H1 (cell line): ENCODE results near the gene ADCY5. TPM values are rescaled to one million over a fixed set of nuclear protein-coding genes. Genes with fewer than 3 reads are reported as not detected.

Experiments used
- CHD7 ChIP-seq: fragments of 300-600 bp; sonication (generic); IDR thresholded peaks from 2 replicates; pipeline ENCODE4 v1.7.1; 2012; ENCODE audit warnings: low read length, moderate library complexity, mild to moderate bottlenecking, inconsistent platforms; ENCODE audit not compliant: insufficient replicate concordance
- GTF2F1 ChIP-seq: IDR thresholded peaks from 2 replicates; pipeline ENCODE4 v1.6.1; 2012; ENCODE audit warnings: low read depth, low read length, improper control_type of control experiment, borderline replicate concordance
- NRF1 ChIP-seq: IDR thresholded peaks from 2 replicates; pipeline ENCODE4 v1.6.1; 2011; ENCODE audit warnings: mild to moderate bottlenecking, low read depth, low read length, improper control_type of control experiment
- TAF1 ChIP-seq: IDR thresholded peaks from 2 replicates; pipeline ENCODE4 v1.6.1; 2011; ENCODE audit warnings: mild to moderate bottlenecking, low read depth, low read length
- polyA plus RNA-seq, 7 experiments: library from polyadenylated mRNA; depleted of rRNA in 3 of 7; stranded (reverse) in 5 of 7; unstranded in 2 of 7; fragments of >200 nt in 5 of 7; fragments of 200-250 nt in 2 of 7; gene quantifications; 1 replicate in 5 of 7; 2 replicates in 1 of 7; 4 replicates in 1 of 7; pipeline versions ENCODE4 v1.2.1 to v1.2.3, GENCODE V29; 2011 to 2013; ENCODE audit warnings: missing spikeins in 2 of 7, mixed read lengths in 2 of 7
- total RNA-seq: library from RNA; stranded (reverse); fragmentation: NEBNext Ultra II Directional; extraction: Animal tissue kit (Norgen Biotek cat#: 25700); gene quantifications from 2 replicates; pipeline ENCODE4 v1.2.1, GENCODE V29; 2021

The ADCY5 gene
- total and polyA plus RNA-seq, 2 of the 8 experiments (the other 6 are each of a cell fraction or from before 2014, with no cell fraction given) = 18.9 to 40.8 TPM

- TF ChIP-seq CHD7 (no peak), TAF1 (no peak), NRF1 (no peak), GTF2F1 (no peak)
These were observed 148.8 kb downstream of the ADCY5 start (continued) for GRCh38 chr3:123300056-123300455.
